Heart left ventricle (tissue), 16 donors: Measurements from ENCODE around the gene SYNDIG1. TPM values are rescaled to one million over a fixed set of nuclear protein-coding genes. Genes with fewer than 3 reads are reported as not detected.

Experiments
- ATAC-seq, 4 donors: fragments of 200-7000 bp; cut with Tn5 transposase; one replicate each; pipeline ENCODE4 v1.9.1; 2020 to 2022; ENCODE audit warnings: moderate library complexity in 4 of 4, mild to moderate bottlenecking in 3 of 4, moderate number of reproducible peaks in 1 of 4
- DNase-seq, 5 donors: peaks; one replicate each; pipeline ENCODE4 v3.0.0-alpha.2; 2020
- H3K27ac ChIP-seq, 12 donors: fragments of 200-600 bp; sonication (generic) in 4 of 12; one replicate each; pipeline versions ENCODE4 v1.5.0 to v1.8.0; 2016 to 2022; ENCODE audit warnings: mild to moderate bottlenecking in 2 of 12
- H3K27me3 ChIP-seq, 9 donors: fragments of 200-600 bp; sonication (generic) in 2 of 9; one replicate each; pipeline versions ENCODE4 v1.5.1 to v1.8.0; 2016 to 2022; ENCODE audit warnings: mild to moderate bottlenecking in 3 of 9
- H3K36me3 ChIP-seq, 9 donors: fragments of 200-600 bp; sonication (generic) in 2 of 9; one replicate each; pipeline versions ENCODE4 v1.5.0 to v1.8.0; 2018 to 2022; ENCODE audit warnings: mild to moderate bottlenecking in 2 of 9
- H3K4me1 ChIP-seq, 12 donors: fragments of 200-600 bp; sonication (generic) in 4 of 12; one replicate each; pipeline versions ENCODE4 v1.5.0 to v1.8.0; 2016 to 2022; ENCODE audit warnings: mild to moderate bottlenecking in 3 of 12
- H3K4me3 ChIP-seq, 12 donors: fragments of 200-600 bp; sonication (generic) in 4 of 12; one replicate each; pipeline versions ENCODE4 v1.5.0 to v1.8.0; 2017 to 2022; ENCODE audit warnings: mild to moderate bottlenecking in 9 of 12, moderate library complexity in 4 of 12
- H3K9me3 ChIP-seq, 12 donors: fragments of 200-600 bp; sonication (generic) in 4 of 12; one replicate each; pipeline versions ENCODE4 v1.5.0 to v1.8.0; 2016 to 2022; ENCODE audit warnings: mild to moderate bottlenecking in 1 of 12
- POLR2A ChIP-seq, 2 donors: fragments of 450-650 bp; IDR thresholded peaks; one replicate each; pipeline ENCODE4 v1.6.1; 2017; ENCODE audit warnings: antibody characterized with exemption in 2 of 2, mild to moderate bottlenecking in 2 of 2, moderate library complexity in 2 of 2
- WGBS, 4 donors: extraction: QIAGEN DNeasy Blood & Tissue Kit in 2 of 4; methylation state at CpG; one replicate each; pipeline versions ENCODE4 v1.1.5 to v1.1.7; 2013 to 2018; 5-methylcytosine and 5-hydroxymethylcytosine counted together
- intact Hi-C, 10 donors: fragments of 100-400 bp; cut with DNase I; formaldehyde crosslinking; loops; one replicate each; pipeline versions ENCODE4 v1.11.1 to v1.14.2; 2022
- polyA plus RNA-seq, 2 donors: library from polyadenylated mRNA; stranded (reverse); fragments of 200-250 nt; gene quantifications; one replicate each; pipeline ENCODE4 v1.2.3, GENCODE V29; 2013
- total RNA-seq, 9 donors: library from RNA; depleted of rRNA in 2 of 9; stranded (reverse); fragments of >200 nt in 2 of 9; fragmentation: NEBNext Ultra II Directional in 3 of 9; extraction: Animal tissue kit (Norgen Biotek cat#: 25700) in 3 of 9; gene quantifications; one replicate each; pipeline versions ENCODE4 v1.1.0 to v1.2.4, GENCODE V29; 2016 to 2023
- TF ChIP-seq, protein P1 (sequence below), 12 donors: fragments of 200-600 bp; sonication (generic) in 4 of 12; IDR thresholded peaks; one replicate each; pipeline versions ENCODE4 v1.5.0 to v1.8.0; 2018 to 2022; ENCODE audit warnings: antibody characterized with exemption in 12 of 12, mild to moderate bottlenecking in 5 of 12
- donor health status: ischemic (EF 13 %, LVEDD 7.1; RV severe dilation, severe dysfunction).
- donor health status: healthy with polysubstance abuse.
- donor health status: DM: no; HTN: yes; CAD: no.
- donor health status: DM: no; HTN: no; CAD: no.
- donor health status: ischemic (EF 25% LVEDD 6.9; RV normal size, moderate dysfunction).
- donor health status: ischemic (EF 25% LVEDD 5.7; RV mildly dilated, moderate dysfunction).
- donor health status: healthy.
- donor health status: DM: yes; HTN: yes; CAD: no.
- donor health status: ischemic (EF 35%, LVEDD 5.7; RV mildly dilated, moderate dysfunction).
- donor health status: nonischemic (EF 11% LVEDD 7.7; RV severe dilation, severe dysfunction).
- donor health status: DM: yes; HTN: yes; CAD: no.
- donor health status: PGD.
- donor health status: ischemic (EF 29% LVEDD 5.4; RV normal size, mild dysfunction).
- donor health status: nonischemic (EF 23%, LVEDD 6.1; RV moderate dilation, normal function).

Gene SYNDIG1
- total and polyA plus RNA-seq, 11 donors = 8.4 to 41.8 (median 23.0) TPM

DNA sequence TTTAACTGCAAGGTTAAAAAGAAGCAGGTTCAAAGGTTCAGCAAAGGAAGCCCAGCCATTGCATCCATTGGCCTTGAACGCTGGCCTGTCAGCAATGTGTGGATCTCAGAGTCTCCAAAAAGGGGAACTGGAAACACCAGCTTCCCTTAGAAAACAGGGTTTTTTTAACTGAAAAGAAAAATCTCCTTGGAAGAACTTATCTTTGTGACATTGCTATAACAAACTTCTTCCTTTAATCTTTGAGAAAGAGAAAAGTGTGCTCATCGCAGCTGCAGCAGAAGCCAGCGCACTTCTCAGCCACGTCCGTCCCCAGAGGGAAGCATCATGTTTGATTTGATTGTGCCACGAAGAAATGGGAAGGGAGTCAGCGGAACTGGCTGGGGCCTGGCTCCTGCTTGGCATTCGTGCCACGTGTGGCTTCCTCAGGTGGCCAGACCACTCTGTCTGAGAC is 215.0 kb downstream of the SYNDIG1 start:
- H3K4me3 ChIP-seq = no peak overlapping the region
- intact Hi-C loops = loop anchor here in 1 of 10 donors (10.0 kb wide), 1 partner anchor 60 kb away; no protein-coding TSS in a partner anchor
- 76 to 84% (median 77%) methylated on average over 9 of the region's 9 CpGs for WGBS, 4 donors

DNA sequence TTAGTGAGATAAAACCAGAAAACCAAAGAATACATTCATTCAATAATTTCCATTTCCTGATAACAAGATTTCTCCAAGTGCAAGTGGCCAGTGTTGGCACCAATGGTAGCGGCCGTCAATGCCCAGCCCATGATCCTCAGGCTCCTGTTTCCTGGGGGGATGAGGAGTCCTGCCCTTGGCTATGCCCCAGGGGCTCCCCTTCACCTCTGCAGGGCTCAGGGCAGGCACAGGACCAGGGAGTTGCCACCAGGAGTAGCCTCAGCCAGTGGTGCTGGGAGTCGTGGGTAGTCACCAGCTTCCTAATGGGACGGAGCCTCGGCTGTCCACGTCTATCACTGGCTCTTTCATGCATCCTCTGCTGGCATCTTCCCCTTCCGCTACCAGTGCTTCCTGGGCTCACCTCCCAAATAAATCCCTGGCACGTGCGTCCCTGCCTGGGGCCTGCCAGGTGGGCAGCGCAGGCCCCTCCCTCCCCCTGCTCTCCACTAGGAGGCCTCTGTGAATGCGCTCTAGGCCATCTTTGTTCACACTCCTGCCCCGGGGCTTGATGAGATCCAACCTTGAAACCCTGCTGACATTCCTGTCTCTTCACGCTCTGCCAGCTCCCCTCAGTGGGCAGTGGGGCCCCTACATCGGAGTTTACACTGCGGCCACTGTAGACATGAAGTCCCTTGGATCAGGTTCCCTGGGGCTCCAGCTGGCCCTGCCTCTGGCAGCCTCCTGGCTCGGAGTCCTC is 215.7 kb downstream of the SYNDIG1 start:
- Histone ChIP-seq H3K4me3 (no peak overlapping the region), H3K4me1 (peaks cover 0 to 6% (median 0%) of the 10 kb centered on the region in 12 donors), H3K9me3 (peaks cover 0 to 15% (median 2%) of the 10 kb centered on the region in 12 donors), H3K27ac (no peak overlapping the region), H3K36me3 (no peaks in the 10 kb centered on the region), H3K27me3 (peaks cover 0 to 3% (median 0%) of the 10 kb centered on the region in 9 donors)
- ATAC-seq = no peak
- no peak for TF ChIP-seq POLR2A (IDR thresholded peaks at IDR 0.05)
- TF ChIP-seq, protein P1, sequence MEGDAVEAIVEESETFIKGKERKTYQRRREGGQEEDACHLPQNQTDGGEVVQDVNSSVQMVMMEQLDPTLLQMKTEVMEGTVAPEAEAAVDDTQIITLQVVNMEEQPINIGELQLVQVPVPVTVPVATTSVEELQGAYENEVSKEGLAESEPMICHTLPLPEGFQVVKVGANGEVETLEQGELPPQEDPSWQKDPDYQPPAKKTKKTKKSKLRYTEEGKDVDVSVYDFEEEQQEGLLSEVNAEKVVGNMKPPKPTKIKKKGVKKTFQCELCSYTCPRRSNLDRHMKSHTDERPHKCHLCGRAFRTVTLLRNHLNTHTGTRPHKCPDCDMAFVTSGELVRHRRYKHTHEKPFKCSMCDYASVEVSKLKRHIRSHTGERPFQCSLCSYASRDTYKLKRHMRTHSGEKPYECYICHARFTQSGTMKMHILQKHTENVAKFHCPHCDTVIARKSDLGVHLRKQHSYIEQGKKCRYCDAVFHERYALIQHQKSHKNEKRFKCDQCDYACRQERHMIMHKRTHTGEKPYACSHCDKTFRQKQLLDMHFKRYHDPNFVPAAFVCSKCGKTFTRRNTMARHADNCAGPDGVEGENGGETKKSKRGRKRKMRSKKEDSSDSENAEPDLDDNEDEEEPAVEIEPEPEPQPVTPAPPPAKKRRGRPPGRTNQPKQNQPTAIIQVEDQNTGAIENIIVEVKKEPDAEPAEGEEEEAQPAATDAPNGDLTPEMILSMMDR (IDR thresholded peaks at IDR 0.05) = no peak
- intact Hi-C loops = loop anchor here in 1 of 10 donors (10.0 kb wide), 1 partner anchor 60 kb away; no protein-coding TSS in a partner anchor
- 81 to 83% (median 83%) methylated on average over 16 of the region's 16 CpGs for WGBS, 4 donors
- no peak for DNase-seq

More for the DNA sequence above, 215.0 kb downstream of the SYNDIG1 start:
- ATAC-seq = peak in 1 of 4 donors; percentile 18
- TF ChIP-seq, protein P1 (IDR thresholded peaks at IDR 0.05) = no peak
- TF ChIP-seq POLR2A (IDR thresholded peaks at IDR 0.05) = no peak
- H3K27ac ChIP-seq = no peak overlapping the region
- H3K9me3 ChIP-seq = peaks cover 0 to 15% (median 2%) of the 10 kb centered on the region in 12 donors
- no peak for DNase-seq
- H3K27me3 ChIP-seq = no peaks in the 10 kb centered on the region
- H3K36me3 ChIP-seq = no peaks in the 10 kb centered on the region
- H3K4me1 ChIP-seq = peaks cover 0 to 6% (median 0%) of the 10 kb centered on the region in 12 donors

DNA sequence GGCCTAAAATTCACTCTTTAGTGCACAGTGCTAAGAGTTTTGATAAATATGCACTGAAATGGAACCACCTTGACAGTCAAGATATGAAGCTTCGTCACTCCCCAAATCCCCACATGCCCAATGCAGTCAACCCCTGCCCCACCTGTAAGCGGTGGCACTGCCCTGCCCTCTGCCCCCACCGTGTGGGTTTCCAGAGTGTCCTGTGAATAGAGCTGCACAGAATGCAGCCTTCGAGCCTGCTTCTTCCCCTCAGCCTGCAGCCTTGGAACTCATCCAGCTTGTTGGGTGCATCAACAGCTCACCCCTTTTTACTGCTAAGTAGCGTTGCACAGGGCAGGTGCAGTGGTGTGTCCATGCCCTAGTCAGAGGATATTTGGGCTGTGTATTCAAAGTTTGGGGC is 216.3 kb downstream of the SYNDIG1 start:
- H3K4me1 ChIP-seq = peaks cover 0 to 6% (median 0%) of the 10 kb centered on the region in 12 donors
- no peak for TF ChIP-seq POLR2A (IDR thresholded peaks at IDR 0.05)
- TF ChIP-seq, protein P1 (IDR thresholded peaks at IDR 0.05) = no peak
- H3K36me3 ChIP-seq = no peaks in the 10 kb centered on the region
- ATAC-seq (no peak), DNase-seq (no peak)
- peaks cover 0 to 15% (median 2%) of the 10 kb centered on the region in 12 donors for H3K9me3 ChIP-seq
- intact Hi-C loops = loop anchor here in 1 of 10 donors (10.0 kb wide), 1 partner anchor 59 kb away; no protein-coding TSS in a partner anchor
- H3K4me3 ChIP-seq = no peak overlapping the region
- H3K27me3 ChIP-seq = peaks cover 0 to 3% (median 0%) of the 10 kb centered on the region in 9 donors
- WGBS, 4 donors = 68 to 86% (median 77%) methylated on average over 5 of the region's 5 CpGs
- H3K27ac ChIP-seq = no peak overlapping the region

DNA sequence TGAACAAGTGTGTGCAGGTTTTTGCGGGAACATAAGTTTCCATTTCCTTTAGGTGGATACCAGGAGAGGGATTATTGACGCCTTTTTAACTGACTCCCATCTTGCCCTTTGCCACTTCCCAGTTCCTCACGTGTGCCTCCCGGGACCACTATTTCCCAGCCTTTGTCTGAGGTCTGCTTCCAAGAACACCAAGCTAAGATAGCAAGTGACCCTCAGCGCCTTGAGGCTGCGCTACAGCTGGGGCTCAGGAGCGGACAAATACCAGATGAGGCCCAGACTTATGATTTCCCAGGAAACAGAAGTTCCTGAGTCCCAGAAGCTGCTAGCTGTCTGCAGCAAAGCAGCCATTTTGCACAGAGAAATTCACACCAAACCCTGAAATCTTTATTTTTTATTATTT is 216.7 kb downstream of the SYNDIG1 start:
- TF ChIP-seq, protein P1 (IDR thresholded peaks at IDR 0.05) = no peak
- no peak for TF ChIP-seq POLR2A (IDR thresholded peaks at IDR 0.05)
- intact Hi-C loops = loop anchor here in 1 of 10 donors (10.0 kb wide), 1 partner anchor 59 kb away; no protein-coding TSS in a partner anchor
- Histone ChIP-seq H3K27ac (no peak overlapping the region), H3K27me3 (peaks cover 0 to 3% (median 0%) of the 10 kb centered on the region in 9 donors), H3K36me3 (no peaks in the 10 kb centered on the region), H3K4me1 (peaks cover 0 to 6% (median 0%) of the 10 kb centered on the region in 12 donors), H3K9me3 (peaks cover 0 to 15% (median 2%) of the 10 kb centered on the region in 12 donors), H3K4me3 (no peak overlapping the region)
- WGBS, 4 donors = 63 to 81% (median 74%) methylated on average over 7 of the region's 7 CpGs
- DNase-seq (peak in 1 of 5 donors; percentile 16), ATAC-seq (no peak)
